Kidney (tissue), 14 donors: Measurements from ENCODE around the gene VWA8. TPM values are rescaled to one million over a fixed set of nuclear protein-coding genes. Genes with fewer than 3 reads are reported as not detected.

Experiments
- DNase-seq, 5 donors: peaks; one replicate each; pipeline ENCODE4 v3.0.0-alpha.2; 2013 to 2020
- FAIRE-seq: peaks from 2 replicates; lab custom pipeline; 2012; peaks lifted over from hg19 to GRCh38; lab: Jason Lieb, UNC
- H3K27ac ChIP-seq, 2 donors: one replicate each; pipeline ENCODE4 v1.7.0; 2013; ENCODE audit warnings: low read depth in 2 of 2, low read length in 2 of 2, inconsistent platforms in 1 of 2
- H3K27me3 ChIP-seq: one replicate; pipeline ENCODE4 v1.7.1; 2013; ENCODE audit warnings: low read length, inconsistent platforms; ENCODE audit not compliant: control insufficient read depth, insufficient read depth
- H3K36me3 ChIP-seq, 3 donors: one replicate each; pipeline versions ENCODE4 v1.7.0 to v1.7.1; 2013; ENCODE audit warnings: low read length in 3 of 3, control low read depth in 1 of 3, inconsistent platforms in 1 of 3; ENCODE audit not compliant: insufficient read depth in 3 of 3, control insufficient read depth in 2 of 3
- H3K4me1 ChIP-seq, 3 donors: one replicate each; pipeline versions ENCODE4 v1.7.0 to v1.7.1; 2013; ENCODE audit warnings: low read length in 3 of 3, inconsistent platforms in 1 of 3, low read depth in 1 of 3; ENCODE audit not compliant: control insufficient read depth in 2 of 3, insufficient read depth in 2 of 3
- H3K4me3 ChIP-seq, 3 donors: one replicate each; pipeline versions ENCODE4 v1.7.0 to v1.8.1; 2013; ENCODE audit warnings: low read length in 3 of 3, control low read depth in 1 of 3, inconsistent platforms in 1 of 3
- H3K9ac ChIP-seq, 3 donors: one replicate each; pipeline versions ENCODE4 v1.7.0 to v1.7.1; 2013; ENCODE audit warnings: low read length in 3 of 3, control low read depth in 1 of 3, inconsistent platforms in 1 of 3
- H3K9me3 ChIP-seq, 3 donors: one replicate each; pipeline versions ENCODE4 v1.7.0 to v1.7.1; 2013; ENCODE audit warnings: low read length in 3 of 3, control low read depth in 1 of 3, inconsistent platforms in 1 of 3; ENCODE audit not compliant: control insufficient read depth in 2 of 3, insufficient read depth in 1 of 3
- CTCF ChIP-seq: IDR thresholded peaks from 3 replicates; pipeline ENCODE4 v1.5.1; 2012; ENCODE audit warnings: mild to moderate bottlenecking, moderate library complexity, borderline replicate concordance; ENCODE audit not compliant: insufficient read depth; ENCODE audit errors: extremely low read depth
- intact Hi-C: fragments of 100-400 bp; cut with DNase I; formaldehyde crosslinking; loops from one replicate; pipeline ENCODE4 v1.11.1; 2022
- polyA plus RNA-seq: library from polyadenylated mRNA; stranded (reverse); fragments of 350-450 nt; fragmentation: Illumina TruSeq; extraction: RNeasy Lipid Tissue Mini Kit (QIAGEN cat#74804); gene quantifications from one replicate; pipeline ENCODE4 v1.2.3, GENCODE V29; 2014; ENCODE audit warnings: low read depth, low replicate concordance; ENCODE audit not compliant: insufficient read depth
- total RNA-seq: library from RNA; stranded (reverse); fragmentation: NEBNext Ultra II Directional; extraction: Animal tissue kit (Norgen Biotek cat#: 25700); gene quantifications from one replicate; pipeline ENCODE4 v1.2.1, GENCODE V29; 2021
- donor health status: control.
- donor health status: control.
- donor health status: control.
- donor health status: control.
- donor health status: control.
- donor health status: DM: yes; HTN: yes; CAD: no.
- donor health status: Normal renal cell carcinoma (clear cell type).

VWA8 gene
- total and polyA plus RNA-seq, 2 donors from 2014 or later, result 6.4 to 21.3 TPM

- no peaks in the 10 kb centered on the region for H3K27me3 ChIP-seq
- H3K4me3 ChIP-seq, result no peak overlapping the region
- H3K27ac ChIP-seq, result no peak overlapping the region
- H3K9me3 ChIP-seq, result no peaks in the 10 kb centered on the region
- FAIRE-seq (no peak), DNase-seq (no peak)
- no peak overlapping the region for H3K9ac ChIP-seq
- no peak for TF ChIP-seq CTCF
- no peaks in the 10 kb centered on the region for H3K36me3 ChIP-seq
- intact Hi-C loops, result no loop called here
- no peaks in the 10 kb centered on the region for H3K4me1 ChIP-seq
Observed at GRCh38 chr13:41554180-41554579, 406.7 kb downstream of the VWA8 start.

GRCh38 chr13:41552031-41552430, 408.9 kb downstream of the VWA8 start:
- no peaks in the 10 kb centered on the region for H3K27me3 ChIP-seq
- H3K27ac ChIP-seq, result no peak overlapping the region
- FAIRE-seq, result no peak
- DNase-seq, result no peak
- no peak for TF ChIP-seq CTCF
- H3K36me3 ChIP-seq, result no peaks in the 10 kb centered on the region
- no peaks in the 10 kb centered on the region for H3K4me1 ChIP-seq
- intact Hi-C loops, result no loop called here
- no peak overlapping the region for H3K4me3 ChIP-seq
- H3K9ac ChIP-seq, result no peak overlapping the region
- H3K9me3 ChIP-seq, result no peaks in the 10 kb centered on the region

- Histone ChIP-seq H3K4me1 (no peaks in the 10 kb centered on the region), H3K9ac (no peak overlapping the region), H3K4me3 (no peak overlapping the region), H3K27me3 (no peaks in the 10 kb centered on the region), H3K36me3 (no peaks in the 10 kb centered on the region), H3K9me3 (no peaks in the 10 kb centered on the region), H3K27ac (no peak overlapping the region)
- FAIRE-seq (no peak), DNase-seq (no peak)
- intact Hi-C loops, result no loop called here
- TF ChIP-seq CTCF, result no peak
Observed at GRCh38 chr13:41550276-41550675, 410.6 kb downstream of the VWA8 start.

GRCh38 chr13:41549491-41549890, 411.4 kb downstream of the VWA8 start:
- Histone ChIP-seq H3K9me3 (no peaks in the 10 kb centered on the region), H3K4me1 (no peaks in the 10 kb centered on the region), H3K27ac (no peak overlapping the region), H3K27me3 (no peaks in the 10 kb centered on the region), H3K9ac (no peak overlapping the region), H3K4me3 (no peak overlapping the region), H3K36me3 (no peaks in the 10 kb centered on the region)
- intact Hi-C loops, result no loop called here
- FAIRE-seq (no peak), DNase-seq (no peak)
- no peak for TF ChIP-seq CTCF
